Osteocyte (in vitro differentiated cells): ENCODE measurements around the gene APBA2. TPM values are rescaled to one million over a fixed set of nuclear protein-coding genes. Genes with fewer than 3 reads are reported as not detected.

ENCODE experiments used
- DNase-seq: peaks from one replicate; pipeline ENCODE4 v3.0.0; 2021; ENCODE audit warnings: mixed read lengths; ENCODE audit not compliant: unreplicated experiment; ENCODE audit errors: extremely low spot score
- H3K27ac Mint-ChIP-seq: one replicate; pipeline ENCODE4 v1.8.0; 2021; ENCODE audit warnings: mild to moderate bottlenecking, mixed read lengths; ENCODE audit not compliant: unreplicated experiment
- H3K27me3 Mint-ChIP-seq: one replicate; pipeline ENCODE4 v1.8.0; 2021; ENCODE audit warnings: mixed read lengths; ENCODE audit not compliant: unreplicated experiment
- H3K36me3 Mint-ChIP-seq: one replicate; pipeline ENCODE4 v1.8.0; 2021; ENCODE audit warnings: mixed read lengths; ENCODE audit not compliant: unreplicated experiment
- H3K4me1 Mint-ChIP-seq: one replicate; pipeline ENCODE4 v1.8.0; 2021; ENCODE audit warnings: mixed read lengths; ENCODE audit not compliant: unreplicated experiment
- H3K4me3 Mint-ChIP-seq: one replicate; pipeline ENCODE4 v1.8.0; 2021; ENCODE audit warnings: mild to moderate bottlenecking, moderate library complexity, mixed read lengths; ENCODE audit not compliant: unreplicated experiment
- H3K9me3 Mint-ChIP-seq: one replicate; pipeline ENCODE4 v1.8.0; 2021; ENCODE audit warnings: mixed read lengths; ENCODE audit not compliant: unreplicated experiment
- CTCF ChIP-seq: fragments of 200-600 bp; sonication (generic); IDR thresholded peaks from 2 replicates; pipeline ENCODE4 v1.5.0; 2021; ENCODE audit warnings: antibody characterized with exemption, mild to moderate bottlenecking, moderate library complexity
- total RNA-seq: library from RNA; stranded (reverse); gene quantifications from 2 replicates; pipeline ENCODE4 v1.2.1, GENCODE V29; 2021

APBA2 gene
- total RNA-seq, 1 donor from 2014 or later: 23.5 TPM

- no peak overlapping the region for H3K27ac Mint-ChIP-seq
- H3K27me3 Mint-ChIP-seq: no peaks in the 10 kb centered on the region
- peaks cover 4% of the 10 kb centered on the region for H3K36me3 Mint-ChIP-seq
- no peak for DNase-seq
- no peak overlapping the region for H3K4me3 Mint-ChIP-seq
- peaks cover 4% of the 10 kb centered on the region for H3K9me3 Mint-ChIP-seq
- H3K4me1 Mint-ChIP-seq: peaks cover 17% of the 10 kb centered on the region
- no peak for TF ChIP-seq CTCF
Observed at GRCh38 chr15:29058903-29059539, 173.2 kb downstream of the APBA2 start.

- H3K9me3 Mint-ChIP-seq: peaks cover 4% of the 10 kb centered on the region
- H3K4me3 Mint-ChIP-seq: no peak overlapping the region
- TF ChIP-seq CTCF: no peak
Observed at GRCh38 chr15:29059871-29060640, 174.3 kb downstream of the APBA2 start.

GRCh38 chr15:29061746-29062145, 176.0 kb downstream of the APBA2 start:
- no peak overlapping the region for H3K4me3 Mint-ChIP-seq

More at GRCh38 chr15:29059871-29060640, 174.3 kb downstream of the APBA2 start:
- H3K4me1 Mint-ChIP-seq: peaks cover 19% of the 10 kb centered on the region
- DNase-seq: no peak
- H3K36me3 Mint-ChIP-seq: peaks cover 4% of the 10 kb centered on the region
- H3K27me3 Mint-ChIP-seq: no peaks in the 10 kb centered on the region
- H3K27ac Mint-ChIP-seq: no peak overlapping the region

GRCh38 chr15:29062179-29062591, 176.4 kb downstream of the APBA2 start:
- DNase-seq: no peak
- Mint-ChIP-seq H3K4me3 (no peak overlapping the region), H3K9me3 (peaks cover 4% of the 10 kb centered on the region), H3K27ac (no peak overlapping the region), H3K36me3 (peaks cover 2% of the 10 kb centered on the region), H3K4me1 (peaks cover 30% of the 10 kb centered on the region), H3K27me3 (no peaks in the 10 kb centered on the region)
- no peak for TF ChIP-seq CTCF

More at GRCh38 chr15:29061746-29062145, 176.0 kb downstream of the APBA2 start:
- peaks cover 4% of the 10 kb centered on the region for H3K9me3 Mint-ChIP-seq
- no peak overlapping the region for H3K27ac Mint-ChIP-seq
- peaks cover 27% of the 10 kb centered on the region for H3K4me1 Mint-ChIP-seq
- no peaks in the 10 kb centered on the region for H3K27me3 Mint-ChIP-seq
- peaks cover 2% of the 10 kb centered on the region for H3K36me3 Mint-ChIP-seq
- DNase-seq: no peak
- no peak for TF ChIP-seq CTCF

- no peak for TF ChIP-seq CTCF
- H3K9me3 Mint-ChIP-seq: peaks cover 4% of the 10 kb centered on the region
- H3K4me3 Mint-ChIP-seq: no peak overlapping the region
- H3K27ac Mint-ChIP-seq: no peak overlapping the region
- DNase-seq: no peak
- H3K36me3 Mint-ChIP-seq: peaks cover 2% of the 10 kb centered on the region
- no peaks in the 10 kb centered on the region for H3K27me3 Mint-ChIP-seq
- peaks cover 34% of the 10 kb centered on the region for H3K4me1 Mint-ChIP-seq
Observed at GRCh38 chr15:29062626-29063025, 176.9 kb downstream of the APBA2 start.
